A673 (cell line): Measurements from ENCODE around the gene CELF1.

Experiments used
- CTCF ChIP-seq: fragments of 300-800, 200-600 bp; sonication (generic); conservative IDR thresholded peaks from 2 replicates; pipeline ENCODE4 v1.5.1; 2017; ENCODE audit warnings: low read depth, mild to moderate bottlenecking, antibody characterized with exemption, low read length, moderate library complexity, mixed read lengths
- EZH2 ChIP-seq: fragments of 200-600 bp; sonication (generic); IDR thresholded peaks from 2 replicates; pipeline ENCODE4 v1.6.1; 2017; ENCODE audit warnings: borderline replicate concordance, low read depth, mild to moderate bottlenecking, mixed read lengths, antibody characterized with exemption, low read length; ENCODE audit not compliant: poor library complexity, severe bottlenecking

GRCh38 chr11:47577460-47578041 lies 24.6 kb upstream of the CELF1 start:
- no peak for TF ChIP-seq EZH2
- no peak for TF ChIP-seq CTCF
